H54 (cell line): ENCODE data around the gene ARHGEF16.

Experiments used
- DNase-seq: peaks from one replicate; pipeline ENCODE4 v3.0.0; 2011; ENCODE audit warnings: low spot score, mixed read lengths; ENCODE audit not compliant: insufficient read length
- FAIRE-seq: peaks from 3 replicates; lab custom pipeline; 2011; peaks lifted over from hg19 to GRCh38; lab: Jason Lieb, UNC
- POLR2A ChIP-seq: IDR thresholded peaks from 2 replicates; pipeline ENCODE4 v1.6.1; 2011; ENCODE audit warnings: low read depth, mild to moderate bottlenecking, low read length

Gene ARHGEF16

DNA sequence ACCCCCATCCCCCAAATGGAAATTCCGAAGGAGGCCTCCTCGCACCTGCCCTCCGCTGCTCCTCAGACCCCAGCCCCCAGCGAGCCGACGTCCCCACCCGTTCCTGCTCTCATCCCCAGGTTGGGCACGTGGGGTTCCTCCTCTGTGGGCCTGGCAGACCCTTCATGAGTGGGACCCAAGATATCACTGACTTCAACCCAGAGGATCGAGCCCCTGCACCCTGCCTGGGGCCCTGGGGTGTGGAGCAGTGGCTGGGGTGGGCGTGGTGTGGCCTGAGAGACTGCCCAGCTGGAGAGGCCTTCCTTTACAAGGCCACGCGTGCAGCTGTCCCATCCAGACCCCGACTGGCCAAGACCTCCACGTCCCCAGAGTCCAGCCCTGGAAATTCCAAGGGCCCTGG, 17.6 kb upstream of the ARHGEF16 start:
- FAIRE-seq: no peak
- DNase-seq: no peak
- TF ChIP-seq POLR2A: no peak

DNA sequence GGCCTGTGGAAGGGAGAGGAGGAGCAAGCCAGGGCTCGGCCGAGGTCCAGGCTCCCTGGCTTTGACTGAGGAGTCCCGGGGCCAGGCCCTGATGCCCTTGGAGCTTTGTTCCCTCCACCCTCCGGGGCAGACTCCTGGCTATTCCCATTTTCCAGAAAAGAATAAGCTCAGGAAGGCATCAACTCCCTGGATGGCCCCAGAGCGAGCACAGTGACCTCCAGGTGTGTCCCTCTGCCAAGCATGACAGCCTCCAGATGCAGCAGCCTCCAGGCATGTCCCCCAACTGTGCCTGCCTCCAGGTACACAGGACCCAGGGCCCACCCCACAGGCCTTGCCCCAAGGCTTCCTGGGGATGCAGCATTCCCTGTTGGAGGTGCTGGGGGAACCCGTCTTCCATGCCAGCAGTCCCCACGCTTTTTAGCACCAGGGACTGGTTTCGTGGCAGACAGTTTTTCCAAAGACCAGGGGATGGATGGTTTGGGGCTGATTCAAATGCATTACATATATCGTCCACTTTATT, 15.7 kb upstream of the ARHGEF16 start:
- DNase-seq (no peak), FAIRE-seq (no peak)
- TF ChIP-seq POLR2A: no peak

DNA sequence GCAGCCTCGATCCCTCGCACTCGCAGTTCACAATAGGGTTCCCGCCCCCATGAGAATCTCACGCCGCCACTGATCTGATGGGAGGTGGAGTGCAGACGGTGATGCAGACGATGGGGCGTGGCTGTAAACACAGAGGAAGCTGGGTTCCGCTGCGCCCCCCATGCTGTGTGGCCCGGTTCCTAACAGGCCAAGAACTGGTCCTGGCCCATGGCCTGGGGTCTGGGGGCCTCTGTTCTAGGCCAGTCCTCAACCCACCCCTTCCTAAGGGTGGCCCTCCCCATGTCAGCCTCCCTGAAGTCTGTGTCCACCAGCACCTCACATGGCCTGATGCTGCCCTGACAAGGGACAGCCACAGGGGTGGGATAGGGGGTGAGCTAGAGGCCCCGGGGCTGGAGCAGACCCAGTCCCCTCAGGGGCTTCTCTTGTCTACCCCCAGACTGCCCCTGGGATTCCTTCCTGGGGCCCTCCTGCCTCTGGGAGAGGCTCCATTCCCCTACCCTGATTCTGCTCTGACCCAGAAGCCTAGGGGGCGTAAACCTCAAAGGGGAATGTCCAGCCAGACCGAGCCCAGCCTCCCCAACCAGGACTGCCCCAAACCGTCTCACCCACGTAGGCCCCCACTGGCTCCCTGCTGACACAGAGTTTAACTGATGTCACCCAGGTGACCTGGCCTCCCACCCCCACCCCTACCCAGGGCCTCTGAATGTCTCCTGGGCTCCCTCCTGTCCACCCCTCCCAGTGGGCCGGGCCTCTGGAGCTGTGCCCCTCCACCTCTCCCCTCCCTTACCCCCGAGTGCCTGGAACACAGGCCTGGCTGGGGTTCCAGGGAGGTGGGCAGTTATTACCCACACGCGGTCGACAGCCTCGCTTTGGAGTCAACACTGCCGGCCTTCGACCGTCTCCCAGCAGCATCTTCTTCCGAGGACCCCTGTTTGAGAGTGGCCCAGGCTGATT, 14.8 kb upstream of the ARHGEF16 start:
- no peak for FAIRE-seq
- DNase-seq: no peak
- TF ChIP-seq POLR2A: no peak

DNA sequence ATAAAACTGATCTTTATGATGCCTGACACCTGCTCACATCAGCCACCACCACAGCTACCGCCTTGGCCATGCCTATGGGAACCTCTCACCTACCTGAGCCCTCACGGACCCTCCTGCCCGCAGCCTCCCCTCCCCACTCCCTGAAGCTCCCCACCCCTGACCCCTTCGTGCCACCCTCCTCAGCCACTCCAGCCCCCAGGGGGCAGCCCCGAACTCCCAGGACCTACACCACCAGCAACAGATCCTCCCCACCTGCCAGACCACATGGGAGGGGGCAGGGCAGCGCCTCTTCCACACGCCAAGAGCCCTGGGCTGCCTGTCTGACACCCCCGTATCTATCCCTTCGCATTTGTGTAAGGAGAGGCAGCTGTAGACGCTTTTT, 14.2 kb upstream of the ARHGEF16 start:
- TF ChIP-seq POLR2A: no peak
- FAIRE-seq (no peak), DNase-seq (no peak)

DNA sequence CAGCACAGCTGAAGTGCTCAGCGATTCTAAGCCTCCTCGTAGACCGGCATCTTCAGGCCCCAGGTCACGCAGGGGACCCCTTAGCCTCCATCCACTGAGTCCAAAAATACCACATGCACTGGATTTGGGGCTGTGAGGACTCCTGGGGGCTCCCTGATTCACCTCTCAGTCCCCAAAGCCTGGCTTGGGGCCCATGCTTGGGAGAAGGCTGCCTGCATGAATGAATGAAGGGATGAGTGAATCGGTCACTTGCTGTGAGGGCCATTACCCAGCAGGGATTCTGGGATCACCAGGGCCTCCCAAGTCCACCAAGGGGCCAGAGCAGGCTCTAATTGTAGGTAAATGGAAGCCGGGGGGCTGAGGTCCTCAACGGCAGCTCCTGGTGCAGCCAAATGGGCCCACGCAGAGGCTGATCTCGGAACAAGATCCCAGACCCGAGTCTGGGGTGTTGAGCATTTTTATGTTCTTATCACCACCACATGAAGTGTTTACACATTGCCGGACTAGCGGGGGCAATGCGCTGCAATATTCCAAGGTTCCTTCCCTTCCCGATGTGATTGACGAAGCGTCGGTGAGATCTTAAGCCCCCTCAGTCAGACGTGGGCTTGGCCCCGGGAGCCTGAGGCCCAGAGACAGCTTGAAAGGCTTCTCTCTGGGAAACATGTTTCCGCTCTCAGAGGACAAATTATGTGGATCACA, 13.6 kb upstream of the ARHGEF16 start:
- no peak for TF ChIP-seq POLR2A
- FAIRE-seq (no peak), DNase-seq (no peak)

DNA sequence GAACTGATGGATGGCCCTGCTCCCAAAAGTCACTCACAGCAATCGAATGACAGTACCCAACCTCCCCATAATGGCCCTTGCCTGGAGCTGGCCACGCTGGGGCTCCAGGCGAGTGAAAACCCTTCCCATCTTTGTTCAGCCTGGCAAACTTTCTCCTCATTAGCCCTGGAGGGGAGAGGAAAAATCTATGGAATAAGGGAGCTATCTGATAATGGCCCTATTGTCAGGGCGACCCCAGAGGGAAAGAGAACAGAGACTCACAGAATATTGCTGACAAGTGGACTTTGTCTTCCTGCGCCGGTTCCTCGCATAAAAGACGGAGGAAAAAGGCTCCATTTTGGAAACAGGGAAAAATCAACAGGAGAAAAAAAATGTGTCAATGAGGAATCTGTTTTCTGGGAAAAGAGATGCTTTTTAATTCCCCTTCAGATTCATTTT, 13.0 kb upstream of the ARHGEF16 start:
- DNase-seq (no peak), FAIRE-seq (no peak)
- no peak for TF ChIP-seq POLR2A

DNA sequence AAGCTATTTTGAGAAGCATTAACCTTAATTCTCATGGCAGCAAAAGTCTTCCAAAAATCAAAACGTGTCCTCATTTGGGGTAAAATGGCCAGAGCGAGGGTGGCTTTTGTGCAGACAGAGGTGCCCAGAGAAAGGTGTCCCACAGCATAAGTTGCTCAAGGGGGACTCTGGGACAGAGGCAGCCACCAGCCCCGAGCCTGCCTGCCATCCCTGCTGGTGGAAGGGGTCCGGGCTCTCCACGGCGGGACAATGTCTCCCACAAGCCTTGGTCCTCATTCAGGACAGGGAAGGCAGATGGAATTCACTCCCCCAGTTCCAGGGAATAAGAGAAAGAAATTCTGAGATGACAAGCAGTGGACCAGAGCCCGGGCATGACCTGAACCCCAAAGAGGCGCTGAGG, 12.6 kb upstream of the ARHGEF16 start:
- no peak for TF ChIP-seq POLR2A
- DNase-seq (no peak), FAIRE-seq (no peak)

DNA sequence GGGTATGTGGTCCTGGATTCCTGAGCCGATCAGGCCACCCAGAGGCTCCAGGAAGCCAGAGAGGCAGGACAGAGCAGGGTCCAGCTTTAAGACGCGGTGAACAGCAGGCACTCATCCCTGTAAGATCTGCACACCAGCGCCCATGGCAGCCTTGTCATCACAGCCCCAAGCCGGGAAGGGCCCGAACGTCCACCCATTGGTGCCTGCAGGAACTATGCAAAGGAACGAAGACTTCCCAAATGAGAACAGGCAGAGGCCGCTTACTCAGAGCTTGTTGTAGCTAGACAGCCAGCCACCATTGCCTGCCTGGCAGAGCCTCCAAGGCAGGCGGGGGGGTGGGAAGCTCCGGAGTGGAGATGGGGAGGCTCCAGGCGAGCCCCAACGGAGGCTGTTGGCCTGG, 12.1 kb upstream of the ARHGEF16 start:
- FAIRE-seq: no peak
- no peak for DNase-seq
- TF ChIP-seq POLR2A: no peak

DNA sequence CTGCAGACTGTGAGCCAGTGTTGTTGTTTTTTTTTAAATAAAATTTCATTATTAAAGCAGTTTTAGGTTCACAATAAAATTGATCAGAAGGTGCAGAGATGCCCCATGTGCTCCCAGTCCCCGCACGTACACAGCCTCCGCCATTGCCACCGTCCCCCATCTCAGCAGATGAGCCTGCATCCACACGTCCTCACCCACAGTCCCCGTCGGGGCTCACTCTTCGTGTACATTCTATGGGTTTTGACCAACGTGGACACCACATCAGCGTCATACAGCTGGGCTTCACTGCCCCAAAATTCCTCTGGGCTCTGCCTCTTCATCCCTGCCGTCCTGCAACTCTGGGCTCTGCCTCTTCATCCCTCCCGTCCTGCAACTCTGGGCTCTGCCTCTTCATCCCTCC, 11.6 kb upstream of the ARHGEF16 start:
- no peak for DNase-seq
- no peak for TF ChIP-seq POLR2A
- FAIRE-seq: no peak

DNA sequence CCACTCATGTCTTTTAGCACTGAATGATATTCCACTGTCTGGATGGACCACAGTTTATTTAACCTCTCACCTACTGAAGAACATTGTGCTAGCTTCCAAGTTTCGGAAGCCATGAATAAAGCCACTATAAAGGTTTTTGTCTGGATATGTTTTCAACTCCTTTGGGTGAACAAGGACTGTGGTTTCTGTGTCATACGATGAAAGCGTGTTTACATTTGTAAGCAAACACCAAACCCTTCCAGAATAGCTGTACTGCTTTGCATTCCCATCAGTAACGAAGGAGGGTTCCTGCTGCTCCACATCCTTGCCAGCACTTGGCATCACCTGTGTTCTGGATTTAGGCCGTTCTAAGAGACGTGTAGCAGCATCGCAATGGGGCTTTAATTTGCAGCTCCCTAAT, 10.7 kb upstream of the ARHGEF16 start:
- FAIRE-seq (no peak), DNase-seq (no peak)
- no peak for TF ChIP-seq POLR2A

DNA sequence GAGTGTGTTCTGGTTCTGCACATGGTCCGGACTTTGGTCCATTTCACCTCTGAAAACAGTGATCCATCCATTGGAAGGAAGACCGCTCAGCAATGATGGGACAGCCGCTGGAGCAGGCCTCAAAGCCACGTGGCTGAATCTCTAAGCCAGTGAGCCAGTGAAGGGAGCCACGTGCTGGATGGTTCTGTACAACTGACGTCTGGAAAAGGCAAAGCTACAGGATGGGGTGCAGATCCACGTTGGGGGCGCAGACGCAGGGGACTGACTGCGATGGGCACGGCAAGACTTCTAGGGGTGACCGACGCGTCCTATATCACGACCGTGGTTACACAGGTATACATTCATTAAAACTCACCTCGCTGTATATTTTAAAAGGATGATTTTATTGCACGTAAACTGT, 10.2 kb upstream of the ARHGEF16 start:
- FAIRE-seq (no peak), DNase-seq (no peak)
- TF ChIP-seq POLR2A: no peak

DNA sequence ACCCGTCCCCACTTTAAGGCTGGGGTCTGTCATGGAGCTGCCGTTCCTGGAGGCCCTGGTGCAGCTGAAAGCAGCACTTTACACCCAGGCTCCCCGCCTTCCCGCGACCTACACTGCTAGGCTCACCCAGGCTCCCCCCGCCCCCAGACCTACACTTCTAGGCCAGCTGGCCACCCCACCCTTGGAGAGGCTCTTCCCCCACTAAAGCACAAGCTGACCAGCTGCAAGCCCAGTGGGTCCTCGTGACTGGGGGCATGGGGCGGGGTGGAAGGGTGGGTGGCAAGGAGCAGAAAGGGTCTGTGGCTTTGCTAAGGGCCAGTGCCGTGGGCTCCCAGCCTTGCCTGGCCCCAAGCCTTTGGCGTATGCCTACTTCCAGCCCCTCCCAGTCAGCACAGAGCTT, 9.7 kb upstream of the ARHGEF16 start:
- no peak for TF ChIP-seq POLR2A
- no peak for DNase-seq
- FAIRE-seq: no peak

DNA sequence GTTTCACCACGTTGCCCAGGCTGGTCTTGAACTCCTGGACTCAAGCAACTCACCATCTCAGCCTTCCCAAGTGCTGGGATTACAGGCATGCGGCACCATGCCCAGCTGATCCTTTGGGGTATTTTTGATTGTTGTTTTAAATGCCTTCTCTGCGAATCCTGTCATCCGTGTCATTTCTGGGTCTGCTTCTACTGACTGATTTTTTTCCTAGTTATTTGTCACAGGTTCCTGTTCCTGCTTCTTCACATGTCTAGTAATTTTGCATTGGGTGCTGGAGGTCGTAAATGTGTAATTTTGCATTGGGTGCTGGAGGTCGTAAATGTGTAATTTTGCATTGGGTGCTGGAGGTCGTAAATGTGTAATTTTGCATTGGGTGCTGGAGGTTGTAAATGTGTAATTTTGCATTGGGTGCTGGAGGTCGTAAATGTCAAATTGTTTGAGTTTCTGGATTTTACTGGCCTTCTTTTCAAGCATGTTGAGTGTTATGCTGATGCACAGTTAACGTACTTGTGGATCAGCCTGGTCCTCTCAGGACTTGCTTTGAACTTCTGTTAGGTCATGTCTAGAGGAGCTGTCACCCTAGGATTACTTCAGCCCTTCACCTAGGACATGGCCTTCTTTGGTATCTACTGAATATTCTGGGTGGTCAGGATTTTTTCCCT, 4.1 kb upstream of the ARHGEF16 start:
- DNase-seq: no peak
- no peak for TF ChIP-seq POLR2A
- FAIRE-seq: no peak

DNA sequence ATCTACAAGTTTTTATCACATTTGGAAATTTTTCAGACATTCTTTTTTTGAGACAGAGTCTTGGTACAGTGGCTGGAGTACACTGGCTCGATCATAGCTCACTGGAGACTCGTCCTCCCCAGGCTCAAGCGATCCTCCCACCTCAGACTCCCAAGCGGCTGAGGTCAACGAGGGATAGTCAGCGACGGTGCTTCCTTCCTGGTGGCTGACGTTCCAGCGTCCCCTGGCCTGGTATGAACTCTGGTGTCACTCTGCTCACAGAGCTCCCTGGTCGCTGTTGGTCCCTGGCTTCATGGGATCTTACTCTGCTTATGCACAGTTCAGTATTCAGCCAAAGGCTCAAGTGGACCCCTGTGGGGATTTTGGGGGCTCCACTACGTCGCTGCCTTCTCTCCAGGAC, 3.5 kb upstream of the ARHGEF16 start:
- FAIRE-seq (no peak), DNase-seq (no peak)
- TF ChIP-seq POLR2A: no peak
